Measurements from ENCODE around the gene ELOVL5.

Gene ELOVL5

DNA sequence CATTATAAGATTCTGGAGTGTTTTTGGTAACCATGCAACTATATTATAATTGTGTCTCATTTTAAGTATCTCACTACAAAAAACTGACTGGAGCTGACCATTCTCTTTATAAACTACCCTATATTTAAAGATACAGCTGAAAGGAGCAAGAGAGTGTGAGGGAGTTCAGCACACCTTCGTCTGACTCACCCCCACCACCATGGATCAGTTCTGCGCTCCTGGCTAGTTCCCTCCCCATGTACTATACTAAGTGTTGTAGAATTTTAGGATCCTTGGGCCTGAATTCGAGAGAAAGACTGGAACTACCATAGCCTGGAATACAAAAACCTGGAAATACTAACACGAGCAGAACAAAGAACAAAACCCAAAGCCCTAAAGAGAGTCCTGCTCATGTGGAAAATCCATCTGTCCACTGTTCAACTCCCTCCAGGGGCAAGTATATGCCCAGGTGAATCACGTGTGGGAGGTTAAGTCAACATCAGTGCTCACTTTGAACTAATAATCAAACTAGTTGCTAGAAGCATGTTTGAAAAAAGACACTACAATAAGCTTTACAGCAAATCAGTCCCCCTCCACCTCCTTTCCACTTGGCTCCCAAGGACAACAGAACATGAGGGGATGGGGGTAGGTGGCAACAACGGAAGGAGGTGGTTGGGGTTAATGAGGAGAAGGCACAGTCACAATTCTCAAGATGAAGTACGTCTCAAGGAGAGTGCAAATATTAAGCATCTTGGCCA, 46.8 kb downstream of the ELOVL5 start:
- no peak for DNase-seq
- Histone ChIP-seq H3K27ac (no peak overlapping the region), H3K9me3 (no peaks in the 10 kb centered on the region), H3K36me3 (no peaks in the 10 kb centered on the region), H3K4me1 (peaks cover 0 to 49% (median 23%) of the 10 kb centered on the region in 4 donors), H3K27me3 (no peaks in the 10 kb centered on the region), H3K4me3 (no peak overlapping the region)
- intact Hi-C loops (cut with DNase I; ENCODE audit: low total_unique reads) = no loop called here
- TF ChIP-seq, protein P1, sequence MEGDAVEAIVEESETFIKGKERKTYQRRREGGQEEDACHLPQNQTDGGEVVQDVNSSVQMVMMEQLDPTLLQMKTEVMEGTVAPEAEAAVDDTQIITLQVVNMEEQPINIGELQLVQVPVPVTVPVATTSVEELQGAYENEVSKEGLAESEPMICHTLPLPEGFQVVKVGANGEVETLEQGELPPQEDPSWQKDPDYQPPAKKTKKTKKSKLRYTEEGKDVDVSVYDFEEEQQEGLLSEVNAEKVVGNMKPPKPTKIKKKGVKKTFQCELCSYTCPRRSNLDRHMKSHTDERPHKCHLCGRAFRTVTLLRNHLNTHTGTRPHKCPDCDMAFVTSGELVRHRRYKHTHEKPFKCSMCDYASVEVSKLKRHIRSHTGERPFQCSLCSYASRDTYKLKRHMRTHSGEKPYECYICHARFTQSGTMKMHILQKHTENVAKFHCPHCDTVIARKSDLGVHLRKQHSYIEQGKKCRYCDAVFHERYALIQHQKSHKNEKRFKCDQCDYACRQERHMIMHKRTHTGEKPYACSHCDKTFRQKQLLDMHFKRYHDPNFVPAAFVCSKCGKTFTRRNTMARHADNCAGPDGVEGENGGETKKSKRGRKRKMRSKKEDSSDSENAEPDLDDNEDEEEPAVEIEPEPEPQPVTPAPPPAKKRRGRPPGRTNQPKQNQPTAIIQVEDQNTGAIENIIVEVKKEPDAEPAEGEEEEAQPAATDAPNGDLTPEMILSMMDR (IDR thresholded peaks at IDR 0.05) = no peak

DNA sequence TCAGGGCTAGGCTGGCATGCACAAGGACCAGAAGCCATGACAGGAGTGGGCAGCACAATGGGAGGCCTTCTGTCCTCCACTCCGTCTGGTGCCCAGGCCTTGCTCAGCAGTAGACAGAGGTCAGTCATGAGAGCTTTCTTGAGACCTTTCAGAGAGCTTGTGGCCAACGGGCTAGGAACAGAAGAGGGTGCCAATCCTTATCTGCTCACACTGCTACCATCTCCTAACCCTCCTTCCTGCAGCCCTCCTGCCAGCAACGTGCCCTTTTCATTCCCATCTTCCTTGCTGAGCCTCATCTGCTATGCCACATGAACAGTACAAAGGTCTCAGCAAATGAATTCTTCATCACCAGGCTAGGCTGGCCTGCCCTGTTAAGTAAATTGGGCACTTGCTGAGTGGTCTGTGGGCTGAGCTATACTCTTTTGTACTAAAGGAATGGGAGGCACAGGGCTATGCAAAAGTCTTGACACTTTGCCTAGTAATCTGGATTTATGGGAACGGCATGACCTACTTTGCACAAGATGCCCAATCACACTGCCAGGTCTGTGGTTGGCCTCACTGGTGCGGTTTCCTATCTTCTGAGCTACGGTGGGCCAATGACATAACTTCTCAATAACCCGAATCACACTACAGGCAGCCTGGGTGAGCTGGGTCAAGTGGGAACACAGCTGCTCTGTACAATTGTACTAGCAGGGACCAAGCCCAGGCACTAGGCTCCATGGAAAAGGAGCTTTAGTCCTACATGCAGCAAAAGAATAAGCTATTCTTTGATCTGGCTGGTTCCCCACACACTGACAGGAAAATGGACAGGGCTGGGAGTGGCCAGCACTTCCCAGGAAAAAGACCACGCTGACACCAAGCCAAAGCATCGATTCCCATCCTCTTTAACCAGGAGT, 47.8 kb downstream of the ELOVL5 start:
- intact Hi-C loops (cut with DNase I; ENCODE audit: low total_unique reads) = no loop called here

DNA sequence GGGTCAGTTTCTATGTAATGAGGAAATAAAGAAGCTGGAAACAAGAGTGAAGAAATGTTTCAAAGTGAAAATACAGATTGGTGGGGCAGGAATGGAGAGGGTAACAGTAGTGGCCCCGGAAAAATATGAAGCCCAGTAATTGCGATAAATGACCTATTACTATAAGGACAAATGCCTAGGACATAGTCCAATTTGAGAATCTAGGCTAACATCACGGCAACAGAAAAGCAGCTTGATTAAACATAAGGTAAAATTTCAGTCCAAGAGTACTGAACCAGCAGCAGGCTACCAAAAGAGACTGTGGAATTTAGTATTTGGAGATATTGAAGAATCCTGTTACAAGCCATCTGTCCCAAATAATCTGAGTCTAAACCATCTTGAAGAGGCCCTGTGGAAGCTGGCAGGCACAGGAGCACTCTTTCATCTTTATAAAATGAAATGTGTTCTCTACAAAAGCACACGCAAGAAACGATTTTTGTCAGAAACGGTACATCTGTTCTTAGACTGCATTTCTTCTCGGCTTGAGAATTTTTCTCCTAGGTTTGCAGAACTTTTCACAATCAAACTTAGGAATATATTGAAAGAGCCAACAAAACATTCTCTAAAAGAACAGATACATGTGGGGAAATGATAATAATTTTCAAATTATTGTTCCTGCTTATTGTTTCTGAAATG, 49.3 kb downstream of the ELOVL5 start:
- Histone ChIP-seq H3K4me3 (no peak overlapping the region), H3K36me3 (no peaks in the 10 kb centered on the region), H3K4me1 (peaks cover 0 to 46% (median 23%) of the 10 kb centered on the region in 4 donors), H3K9me3 (no peaks in the 10 kb centered on the region), H3K27ac (no peak overlapping the region), H3K27me3 (no peaks in the 10 kb centered on the region)
- intact Hi-C loops (cut with DNase I; ENCODE audit: low total_unique reads) = no loop called here
- no peak for DNase-seq
- TF ChIP-seq, protein P1 (IDR thresholded peaks at IDR 0.05) = no peak

More for the DNA sequence above, 47.8 kb downstream of the ELOVL5 start:
- no peak overlapping the region for H3K27ac ChIP-seq
- no peaks in the 10 kb centered on the region for H3K27me3 ChIP-seq
- peaks cover 0 to 46% (median 23%) of the 10 kb centered on the region in 4 donors for H3K4me1 ChIP-seq
- H3K36me3 ChIP-seq = no peaks in the 10 kb centered on the region
- TF ChIP-seq, protein P1 (IDR thresholded peaks at IDR 0.05) = no peak
- H3K9me3 ChIP-seq = no peaks in the 10 kb centered on the region
- DNase-seq = no peak
- no peak overlapping the region for H3K4me3 ChIP-seq

DNA sequence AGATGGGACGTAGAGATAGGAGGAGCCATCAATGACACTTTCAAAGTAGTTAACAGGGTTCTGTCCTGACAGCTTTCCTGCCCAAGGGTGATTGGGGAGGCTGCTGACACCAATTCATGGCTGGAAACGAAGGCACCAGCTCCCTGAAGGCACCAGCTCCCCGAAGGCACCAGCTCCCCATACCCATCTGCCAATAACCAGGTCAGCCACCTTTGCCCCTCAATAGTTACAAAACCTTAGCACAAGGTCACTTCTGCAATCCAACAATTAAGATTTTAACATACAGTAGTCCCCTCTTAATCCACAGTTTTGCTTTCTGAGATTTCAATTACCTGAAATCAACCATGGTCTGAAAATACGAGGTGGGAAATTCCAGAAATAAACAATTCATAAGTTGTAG, 51.7 kb downstream of the ELOVL5 start:
- no peaks in the 10 kb centered on the region for H3K27me3 ChIP-seq
- TF ChIP-seq, protein P1 (IDR thresholded peaks at IDR 0.05) = no peak
- peaks cover 0 to 28% (median 14%) of the 10 kb centered on the region in 4 donors for H3K4me1 ChIP-seq
- no peak for DNase-seq
- no peaks in the 10 kb centered on the region for H3K36me3 ChIP-seq
- no peak overlapping the region for H3K27ac ChIP-seq
- H3K4me3 ChIP-seq = no peak overlapping the region
- intact Hi-C loops (cut with DNase I; ENCODE audit: low total_unique reads) = no loop called here
- H3K9me3 ChIP-seq = no peaks in the 10 kb centered on the region

GRCh38 chr6:53295176-53295575, 53.6 kb downstream of the ELOVL5 start:
- H3K4me3 ChIP-seq = no peak overlapping the region
- H3K27ac ChIP-seq = no peak overlapping the region
- no peaks in the 10 kb centered on the region for H3K9me3 ChIP-seq
- TF ChIP-seq, protein P1 (IDR thresholded peaks at IDR 0.05) = no peak
- peaks cover 0 to 4% (median 0%) of the 10 kb centered on the region in 3 donors for H3K36me3 ChIP-seq
- intact Hi-C loops (cut with DNase I; ENCODE audit: low total_unique reads) = no loop called here
- no peaks in the 10 kb centered on the region for H3K27me3 ChIP-seq
- DNase-seq = no peak
- peaks cover 0 to 10% (median 0%) of the 10 kb centered on the region in 4 donors for H3K4me1 ChIP-seq

Data from tibial artery (tissue), 4 donors.